CD14-positive monocyte (primary cell): ENCODE data around the gene TMEM116. TPM values are rescaled to one million over a fixed set of nuclear protein-coding genes. Genes with fewer than 3 reads are reported as not detected.

ENCODE experiments used
- DNase-seq, 3 donors: peaks; one replicate each; pipeline ENCODE4 v3.0.0-alpha.2; 2011 to 2022
- H2AFZ ChIP-seq: 2 replicates; pipeline ENCODE4 v1.6.0; 2012; ENCODE audit warnings: mild to moderate bottlenecking, low read depth, low read length, inconsistent platforms; ENCODE audit not compliant: insufficient read depth, poor library complexity, severe bottlenecking
- H3K27ac ChIP-seq, 2 donors: 1 replicate in 1 of 2; 2 replicates in 1 of 2; pipeline ENCODE4 v1.5.1; 2012 to 2013; ENCODE audit warnings: low read length in 2 of 2, control low read depth in 1 of 2, inconsistent platforms in 1 of 2, low read depth in 1 of 2, mild to moderate bottlenecking in 1 of 2
- H3K27me3 ChIP-seq, 2 donors: one replicate each; pipeline versions ENCODE4 v1.6.0 to v1.6.1; 2011 to 2013; ENCODE audit warnings: low read length in 2 of 2; ENCODE audit not compliant: control insufficient read depth in 2 of 2, insufficient read depth in 2 of 2
- H3K36me3 ChIP-seq, 2 donors: replicated peaks in 1 of 2; 1 replicate in 1 of 2; 2 replicates in 1 of 2; pipeline versions ENCODE4 v1.5.1 to v1.6.1; 2012 to 2013; ENCODE audit warnings: low read length in 2 of 2, control low read depth in 1 of 2, inconsistent platforms in 1 of 2, mild to moderate bottlenecking in 1 of 2; ENCODE audit not compliant: insufficient read depth in 2 of 2, control insufficient read depth in 1 of 2
- H3K4me1 ChIP-seq, 2 donors: 1 replicate in 1 of 2; 2 replicates in 1 of 2; pipeline versions ENCODE4 v1.5.1 to v1.6.1; 2012 to 2013; ENCODE audit warnings: low read length in 2 of 2, control low read depth in 1 of 2, inconsistent platforms in 1 of 2, mild to moderate bottlenecking in 1 of 2, moderate library complexity in 1 of 2; ENCODE audit not compliant: insufficient read depth in 2 of 2, control insufficient read depth in 1 of 2
- H3K4me2 ChIP-seq: replicated peaks from 2 replicates; pipeline ENCODE3; 2012; ENCODE audit warnings: low read length, moderate library complexity, mild to moderate bottlenecking; ENCODE audit not compliant: poor library complexity, severe bottlenecking; ENCODE audit errors: extremely low read depth
- H3K4me3 ChIP-seq, 3 experiments: fragments of 200-600 bp in 1 of 3; sonication (generic) in 1 of 3; replicated peaks in 1 of 3; 1 replicate in 2 of 3; 2 replicates in 1 of 3; pipeline ENCODE4 v1.5.1; 2011 to 2013; ENCODE audit warnings: low read length in 3 of 3, mild to moderate bottlenecking in 3 of 3, control low read depth in 2 of 3, low read depth in 2 of 3, inconsistent platforms in 1 of 3, moderate library complexity in 1 of 3
- H3K79me2 ChIP-seq: 2 replicates; pipeline ENCODE4 v1.6.0; 2012; ENCODE audit warnings: mild to moderate bottlenecking, control low read depth, inconsistent platforms, low read length, moderate library complexity; ENCODE audit not compliant: insufficient read depth
- H3K9ac ChIP-seq: 2 replicates; pipeline ENCODE4 v1.6.0; 2017; ENCODE audit warnings: low read length, mild to moderate bottlenecking; ENCODE audit not compliant: insufficient read depth, poor library complexity, severe bottlenecking
- H3K9me3 ChIP-seq, 2 donors: replicated peaks in 1 of 2; 1 replicate in 1 of 2; 2 replicates in 1 of 2; pipeline versions ENCODE4 v1.5.1 to v1.6.1; 2012 to 2013; ENCODE audit warnings: low read length in 2 of 2, control low read depth in 1 of 2; ENCODE audit not compliant: control insufficient read depth in 1 of 2, insufficient read depth in 1 of 2
- H4K20me1 ChIP-seq: 2 replicates; pipeline ENCODE4 v1.6.0; 2012; ENCODE audit warnings: mild to moderate bottlenecking, low read length, control low read depth, moderate library complexity; ENCODE audit not compliant: insufficient read depth
- H3K27ac Mint-ChIP-seq, 7 donors: one replicate each; pipeline ENCODE4 v1.8.0; 2020; ENCODE audit warnings: mild to moderate bottlenecking in 7 of 7, mixed read lengths in 7 of 7, moderate library complexity in 6 of 7, inconsistent platforms in 2 of 7
- H3K27me3 Mint-ChIP-seq, 3 donors: one replicate each; pipeline ENCODE4 v1.8.0; 2021 to 2022; ENCODE audit warnings: low read depth in 3 of 3, mild to moderate bottlenecking in 3 of 3, mixed read lengths in 3 of 3, moderate library complexity in 3 of 3, inconsistent platforms in 1 of 3
- H3K36me3 Mint-ChIP-seq, 2 donors: one replicate each; pipeline ENCODE4 v1.8.0; 2020; ENCODE audit warnings: mixed read lengths in 2 of 2, inconsistent platforms in 1 of 2, mild to moderate bottlenecking in 1 of 2
- H3K4me1 Mint-ChIP-seq: one replicate; pipeline ENCODE4 v1.8.0; 2020; ENCODE audit warnings: mild to moderate bottlenecking, mixed read lengths
- H3K4me3 Mint-ChIP-seq, 2 donors: one replicate each; pipeline ENCODE4 v1.8.0; 2020; ENCODE audit warnings: mild to moderate bottlenecking in 2 of 2, mixed read lengths in 2 of 2, moderate library complexity in 1 of 2
- H3K9me3 Mint-ChIP-seq, 7 donors: one replicate each; pipeline ENCODE4 v1.8.0; 2020 to 2022; ENCODE audit warnings: mixed read lengths in 7 of 7, mild to moderate bottlenecking in 6 of 7, moderate library complexity in 6 of 7, inconsistent platforms in 2 of 7
- CTCF ChIP-seq: fragments of 200-600 bp; IDR thresholded peaks from one replicate; pipeline ENCODE4 v1.8.0; 2022; ENCODE audit warnings: antibody characterized with exemption, mild to moderate bottlenecking
- WGBS: methylation state at CpG from one replicate; pipeline ENCODE4 v1.1.5; 2013; ENCODE audit warnings: missing lambda C conversion rate; ENCODE audit not compliant: insufficient coverage; 5-methylcytosine and 5-hydroxymethylcytosine counted together
- intact Hi-C, 2 donors: fragments of 100-400 bp; cut with micrococcal nuclease; formaldehyde crosslinking; loops; one replicate each; pipeline versions ENCODE4 v1.15.0 to v1.15.1; 2023
- polyA plus RNA-seq, 3 donors: library from polyadenylated mRNA; depleted of rRNA in 1 of 3; unstranded in 2 of 3; stranded (reverse) in 1 of 3; fragments of 300-500 nt in 2 of 3; fragments of >200 nt in 1 of 3; fragmentation: Illumina TruSeq in 2 of 3; gene quantifications; 1 replicate in 2 of 3; 2 replicates in 1 of 3; pipeline ENCODE4 v1.2.3, GENCODE V29; 2012 to 2021

TMEM116 gene
- polyA plus RNA-seq, 3 donors: 5.6 to 11.6 (median 8.3) TPM

DNA sequence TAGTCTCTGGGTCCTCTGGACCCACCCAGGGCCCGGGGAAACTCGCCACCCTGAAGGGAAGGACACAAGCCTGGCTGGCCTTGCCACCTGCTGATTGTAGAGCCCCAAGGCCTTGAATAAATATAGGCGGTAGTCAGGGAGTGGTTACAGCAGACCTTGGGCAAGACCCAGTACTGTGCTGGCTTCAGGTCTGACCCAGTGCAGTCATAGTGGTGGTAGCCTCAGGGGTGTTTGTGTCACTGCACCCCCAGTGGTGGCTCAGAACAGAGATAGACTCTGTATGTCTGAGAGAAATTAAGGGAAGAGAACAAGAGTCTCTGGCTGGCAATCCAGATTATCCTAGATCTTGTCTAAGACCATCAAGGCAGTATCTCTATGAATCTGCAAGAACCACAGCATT is 107.5 kb downstream of the TMEM116 start:
- TF ChIP-seq CTCF: no peak
- 90% methylated on average over 3 of the region's 3 CpGs for WGBS
- H3K27ac Mint-ChIP-seq: no peak overlapping the region
- no peak overlapping the region for H3K4me3 Mint-ChIP-seq
- Histone ChIP-seq H3K4me1 (no peaks in the 10 kb centered on the region), H3K4me3 (no peak overlapping the region), H3K4me2 (no peak overlapping the region), H3K27me3 (no peaks in the 10 kb centered on the region), H2AFZ (no peak overlapping the region), H3K79me2 (no peaks in the 10 kb centered on the region), H4K20me1 (no peaks in the 10 kb centered on the region), H3K27ac (no peak overlapping the region), H3K9me3 (peaks cover 10 to 14% of the 10 kb centered on the region in 2 donors), H3K36me3 (peaks cover 0 to 10% of the 10 kb centered on the region in 2 donors), H3K9ac (no peak overlapping the region)
- peaks cover 19 to 28% of the 10 kb centered on the region in 2 donors for H3K36me3 Mint-ChIP-seq
- no peaks in the 10 kb centered on the region for H3K4me1 Mint-ChIP-seq
- DNase-seq: no peak
- H3K27me3 Mint-ChIP-seq: peaks cover 0 to 1% (median 0%) of the 10 kb centered on the region in 3 donors
- H3K9me3 Mint-ChIP-seq: peaks cover 12 to 31% (median 20%) of the 10 kb centered on the region in 7 donors
- intact Hi-C loops: no loop called here

- Histone ChIP-seq H4K20me1 (no peaks in the 10 kb centered on the region), H3K4me2 (no peak overlapping the region), H3K9me3 (peaks cover 10 to 14% of the 10 kb centered on the region in 2 donors), H3K27me3 (no peaks in the 10 kb centered on the region), H2AFZ (no peak overlapping the region), H3K79me2 (no peaks in the 10 kb centered on the region), H3K36me3 (peaks cover 0 to 19% of the 10 kb centered on the region in 2 donors), H3K4me3 (no peak overlapping the region), H3K27ac (no peak overlapping the region), H3K9ac (no peak overlapping the region), H3K4me1 (no peaks in the 10 kb centered on the region)
- DNase-seq: no peak
- Mint-ChIP-seq H3K27me3 (peaks cover 0 to 1% (median 0%) of the 10 kb centered on the region in 3 donors), H3K4me1 (no peaks in the 10 kb centered on the region), H3K36me3 (peaks cover 23 to 34% of the 10 kb centered on the region in 2 donors), H3K27ac (no peak overlapping the region), H3K9me3 (peaks cover 12 to 27% (median 19%) of the 10 kb centered on the region in 7 donors), H3K4me3 (no peak overlapping the region)
- intact Hi-C loops: no loop called here
- no peak for TF ChIP-seq CTCF
These were observed 108.5 kb downstream of the TMEM116 start for GRCh38 chr12:111904446-111904975.
